IPS-20b (cell line): Measurements from ENCODE around the gene AQP1.

Experiments used
- H3K27ac ChIP-seq: one replicate; pipeline ENCODE4 v1.5.1; 2013; ENCODE audit warnings: low read length
- H3K27me3 ChIP-seq: 2 replicates; pipeline ENCODE4 v1.6.1; 2013; ENCODE audit warnings: mild to moderate bottlenecking, low read length, inconsistent platforms; ENCODE audit not compliant: insufficient read depth
- H3K36me3 ChIP-seq: 2 replicates; pipeline ENCODE4 v1.6.1; 2013; ENCODE audit warnings: low read depth, mild to moderate bottlenecking, inconsistent platforms, low read length, moderate library complexity; ENCODE audit not compliant: insufficient read depth
- H3K4me1 ChIP-seq: 2 replicates; pipeline ENCODE4 v1.6.1; 2013; ENCODE audit warnings: mild to moderate bottlenecking, control low read depth, inconsistent platforms, low read length, moderate library complexity; ENCODE audit not compliant: insufficient read depth
- H3K4me3 ChIP-seq: 2 replicates; pipeline ENCODE4 v1.5.1; 2013; ENCODE audit warnings: mild to moderate bottlenecking, low read length, inconsistent platforms
- H3K9ac ChIP-seq: 2 replicates; pipeline ENCODE4 v1.6.1; 2013; ENCODE audit warnings: low read depth, mild to moderate bottlenecking, inconsistent platforms, low read length, moderate library complexity
- H3K9me3 ChIP-seq: 2 replicates; pipeline ENCODE4 v1.6.1; 2013; ENCODE audit warnings: mild to moderate bottlenecking, low read depth, low read length, inconsistent platforms; ENCODE audit not compliant: insufficient read depth

Gene AQP1

GRCh38 chr7:30956704-30957103, 45.1 kb downstream of the AQP1 start:
- no peaks in the 10 kb centered on the region for H3K27me3 ChIP-seq
- no peak overlapping the region for H3K9ac ChIP-seq
- H3K4me1 ChIP-seq = no peaks in the 10 kb centered on the region
- H3K4me3 ChIP-seq = no peak overlapping the region
- no peaks in the 10 kb centered on the region for H3K36me3 ChIP-seq
- no peak overlapping the region for H3K27ac ChIP-seq
- H3K9me3 ChIP-seq = peaks cover 8% of the 10 kb centered on the region; the same call in 1 of the 2 replicates

- no peaks in the 10 kb centered on the region for H3K36me3 ChIP-seq
- H3K27ac ChIP-seq = no peak within 1 kb of the TSS
- H3K4me3 ChIP-seq = no peak within 1 kb of the TSS
- no peaks in the 10 kb centered on the region for H3K4me1 ChIP-seq
- no peaks in the 10 kb centered on the region for H3K9me3 ChIP-seq
- no peak within 1 kb of the TSS for H3K9ac ChIP-seq
- H3K27me3 ChIP-seq = no peaks in the 10 kb centered on the region; the same call in 1 of the 2 replicates
These were observed 52.2 kb downstream of the AQP1 start, which contains the start of gene GHRHR for GRCh38 chr7:30963842-30964241. TSS of gene GHRHR (plus strand) at chr7:30963953. CDS start at chr7:30964069, 116 bp downstream.

GRCh38 chr7:30965372-30965771, 53.7 kb downstream of the AQP1 start:
- Histone ChIP-seq H3K4me1 (no peaks in the 10 kb centered on the region), H3K27ac (no peak overlapping the region)

GRCh38 chr7:30965883-30966282, 54.2 kb downstream of the AQP1 start:
- Histone ChIP-seq H3K4me3 (no peak overlapping the region), H3K36me3 (no peaks in the 10 kb centered on the region), H3K9ac (no peak overlapping the region), H3K4me1 (no peaks in the 10 kb centered on the region), H3K9me3 (no peaks in the 10 kb centered on the region), H3K27ac (no peak overlapping the region), H3K27me3 (no peaks in the 10 kb centered on the region; the same call in 1 of the 2 replicates)

More at GRCh38 chr7:30965372-30965771, 53.7 kb downstream of the AQP1 start:
- H3K9ac ChIP-seq = no peak overlapping the region
- H3K4me3 ChIP-seq = no peak overlapping the region
- H3K27me3 ChIP-seq = no peaks in the 10 kb centered on the region; the same call in 1 of the 2 replicates
- no peaks in the 10 kb centered on the region for H3K36me3 ChIP-seq
- H3K9me3 ChIP-seq = no peaks in the 10 kb centered on the region

- H3K9me3 ChIP-seq = no peaks in the 10 kb centered on the region
- no peak overlapping the region for H3K27ac ChIP-seq
- H3K4me3 ChIP-seq = no peak overlapping the region
- no peaks in the 10 kb centered on the region for H3K4me1 ChIP-seq
- H3K9ac ChIP-seq = no peak overlapping the region
- H3K36me3 ChIP-seq = no peaks in the 10 kb centered on the region
- no peaks in the 10 kb centered on the region for H3K27me3 ChIP-seq
These were observed 56.6 kb downstream of the AQP1 start for GRCh38 chr7:30968294-30968693.

- Histone ChIP-seq H3K27ac (no peak overlapping the region), H3K27me3 (no peaks in the 10 kb centered on the region), H3K4me3 (no peak overlapping the region), H3K9me3 (no peaks in the 10 kb centered on the region), H3K4me1 (no peaks in the 10 kb centered on the region), H3K9ac (no peak overlapping the region), H3K36me3 (no peaks in the 10 kb centered on the region)
These were observed 57.3 kb downstream of the AQP1 start for GRCh38 chr7:30968747-30969603.

GRCh38 chr7:30969604-30969970, 57.9 kb downstream of the AQP1 start:
- Histone ChIP-seq H3K9me3 (no peaks in the 10 kb centered on the region), H3K4me3 (no peak overlapping the region), H3K9ac (no peak overlapping the region), H3K4me1 (no peaks in the 10 kb centered on the region), H3K36me3 (no peaks in the 10 kb centered on the region), H3K27me3 (no peaks in the 10 kb centered on the region), H3K27ac (no peak overlapping the region)

- no peak overlapping the region for H3K27ac ChIP-seq
- no peaks in the 10 kb centered on the region for H3K36me3 ChIP-seq
- no peaks in the 10 kb centered on the region for H3K4me1 ChIP-seq
- H3K27me3 ChIP-seq = no peaks in the 10 kb centered on the region
- H3K9ac ChIP-seq = no peak overlapping the region
- no peaks in the 10 kb centered on the region for H3K9me3 ChIP-seq
- H3K4me3 ChIP-seq = no peak overlapping the region
These were observed 58.4 kb downstream of the AQP1 start for GRCh38 chr7:30970074-30970473.

GRCh38 chr7:30970594-30971094, 59.0 kb downstream of the AQP1 start:
- no peaks in the 10 kb centered on the region for H3K4me1 ChIP-seq
- H3K36me3 ChIP-seq = no peaks in the 10 kb centered on the region
- H3K27me3 ChIP-seq = no peaks in the 10 kb centered on the region
- H3K4me3 ChIP-seq = no peak overlapping the region
- no peak overlapping the region for H3K9ac ChIP-seq
- no peak overlapping the region for H3K27ac ChIP-seq
- no peaks in the 10 kb centered on the region for H3K9me3 ChIP-seq

- H3K9me3 ChIP-seq = no peaks in the 10 kb centered on the region
- no peak overlapping the region for H3K27ac ChIP-seq
- H3K4me3 ChIP-seq = no peak overlapping the region
- H3K27me3 ChIP-seq = no peaks in the 10 kb centered on the region
- H3K9ac ChIP-seq = no peak overlapping the region
- no peaks in the 10 kb centered on the region for H3K4me1 ChIP-seq
- H3K36me3 ChIP-seq = no peaks in the 10 kb centered on the region
These were observed 59.8 kb downstream of the AQP1 start for GRCh38 chr7:30971440-30971839.

GRCh38 chr7:30971840-30972563, 60.3 kb downstream of the AQP1 start:
- no peaks in the 10 kb centered on the region for H3K9me3 ChIP-seq
- H3K4me1 ChIP-seq = no peaks in the 10 kb centered on the region
- no peaks in the 10 kb centered on the region for H3K36me3 ChIP-seq
- H3K9ac ChIP-seq = no peak overlapping the region
- no peak overlapping the region for H3K27ac ChIP-seq
- no peak overlapping the region for H3K4me3 ChIP-seq
- no peaks in the 10 kb centered on the region for H3K27me3 ChIP-seq
